CD1c-positive myeloid dendritic cell (primary cell): ENCODE results near the gene IPCEF1.
"Not testable (repeated sequence)": the region's sequence is repeated elsewhere in the genome, so short reads cannot be mapped to it uniquely, and the experiment has no call there.

Experiments
- DNase-seq: peaks from one replicate; pipeline ENCODE4 v3.0.0-alpha.2; 2016; ENCODE audit errors: extremely low spot score

The IPCEF1 gene

DNA sequence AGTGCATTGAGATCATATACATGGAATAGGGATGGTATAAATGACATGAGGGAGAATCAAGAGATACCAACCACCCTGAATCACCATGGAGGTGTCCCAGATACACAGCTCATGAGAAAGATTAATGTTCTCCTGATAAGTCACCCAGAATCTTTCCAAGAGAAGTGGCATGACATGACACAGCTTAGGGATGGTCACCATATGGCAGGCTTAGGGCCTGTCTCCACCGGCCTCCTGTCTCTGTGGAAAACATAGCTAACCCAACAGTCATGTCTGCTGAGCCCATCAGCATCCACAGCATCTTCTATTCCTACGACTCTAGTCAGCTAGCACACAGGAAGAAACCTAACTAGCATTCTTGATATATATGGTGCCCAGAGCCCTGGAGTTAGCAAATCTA is 133.3 kb downstream of the IPCEF1 start:
- DNase-seq = no peak

DNA sequence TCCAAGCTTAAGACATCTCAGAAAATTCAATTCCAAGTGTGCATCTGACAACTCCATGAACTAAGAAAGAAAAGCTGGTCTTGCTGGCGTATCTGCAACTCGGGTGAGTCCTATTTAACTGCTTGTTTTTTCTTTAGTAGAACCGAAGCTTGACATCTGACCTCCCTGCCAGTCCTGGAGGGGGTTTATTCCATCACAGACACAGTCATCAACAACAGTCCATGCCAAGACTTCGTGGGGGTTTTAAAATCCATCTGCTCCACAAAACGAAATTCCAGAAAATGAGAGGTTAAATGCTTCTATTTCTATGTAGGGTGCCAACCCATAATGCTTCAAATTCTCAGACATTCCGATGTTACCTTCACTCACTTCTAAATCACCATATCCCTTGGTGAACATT is 133.9 kb downstream of the IPCEF1 start:
- DNase-seq = no peak

DNA sequence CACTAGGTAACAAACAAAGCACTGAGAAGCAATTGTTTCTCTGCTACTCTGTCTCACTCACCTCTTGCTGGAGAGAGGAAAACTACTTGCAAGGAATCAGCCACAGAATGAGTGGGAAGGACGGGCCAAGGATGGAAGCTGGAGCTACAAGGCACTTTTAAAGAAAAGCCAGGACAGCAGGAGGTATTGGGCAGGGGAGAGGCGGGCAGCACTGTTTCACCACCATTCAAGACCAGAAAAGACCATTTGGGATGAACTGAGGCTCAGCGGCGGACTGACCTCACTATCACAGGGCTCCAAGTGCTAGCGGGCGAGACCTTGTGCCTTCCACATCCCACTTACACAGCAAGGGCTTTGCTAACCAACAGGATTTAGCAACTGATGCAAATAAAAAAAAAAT is 137.4 kb downstream of the IPCEF1 start:
- DNase-seq = no peak

DNA sequence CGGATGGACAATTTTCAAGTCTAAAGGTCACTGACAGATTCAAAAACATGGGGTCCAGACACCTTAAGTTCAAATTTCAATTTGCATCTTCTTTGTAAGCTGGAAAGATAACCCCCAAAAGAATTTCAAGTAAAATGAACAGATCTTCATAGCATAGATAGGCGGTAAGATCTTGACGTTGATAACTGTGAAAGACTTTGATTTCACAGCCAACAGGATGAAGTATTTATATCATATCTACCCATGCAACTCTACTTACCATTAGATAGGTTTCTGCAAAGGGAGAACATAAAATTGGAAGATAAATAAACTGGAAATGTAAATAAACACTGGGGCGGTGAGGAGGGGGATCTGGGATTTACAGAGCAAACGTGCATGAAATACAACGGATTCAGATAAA is 137.8 kb downstream of the IPCEF1 start:
- DNase-seq = no peak

DNA sequence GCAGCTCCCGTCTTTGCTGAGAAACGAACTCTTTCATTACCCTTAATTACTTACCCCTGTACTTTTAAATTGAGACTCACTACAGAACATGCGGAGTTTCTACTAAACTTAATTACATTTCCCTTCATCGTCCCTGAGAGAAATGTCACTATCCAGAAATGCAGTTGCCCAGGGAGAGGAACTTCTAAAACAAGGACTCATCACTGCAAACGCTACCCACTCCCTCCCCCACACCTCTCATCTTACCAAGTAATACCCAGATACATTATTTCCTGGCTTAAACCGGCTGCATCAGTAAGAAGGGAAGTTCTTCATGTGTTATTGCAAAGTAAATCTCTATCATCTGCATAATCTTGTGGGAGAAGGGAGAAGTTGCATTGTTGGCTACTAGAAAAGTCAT is 138.3 kb downstream of the IPCEF1 start:
- peak; percentile 86 for DNase-seq

DNA sequence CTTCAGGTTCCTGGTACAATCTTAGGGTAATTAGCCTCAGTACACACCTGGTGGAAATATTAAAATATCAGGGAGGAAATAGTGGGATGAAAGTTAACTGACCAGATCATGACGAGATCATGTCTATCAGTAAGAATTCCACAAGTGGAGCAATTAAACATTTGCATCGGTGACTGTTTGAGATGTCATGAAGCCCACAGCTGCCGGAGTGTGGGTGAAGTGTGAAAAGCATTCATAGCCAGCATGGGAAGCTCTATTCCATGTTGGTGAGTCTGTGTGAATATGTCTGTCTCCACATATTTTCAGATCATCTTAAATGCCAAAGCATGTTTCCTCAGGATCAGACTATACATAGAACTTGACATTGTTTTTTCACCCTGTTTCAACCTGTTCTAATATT is 142.8 kb downstream of the IPCEF1 start:
- no peak for DNase-seq

DNA sequence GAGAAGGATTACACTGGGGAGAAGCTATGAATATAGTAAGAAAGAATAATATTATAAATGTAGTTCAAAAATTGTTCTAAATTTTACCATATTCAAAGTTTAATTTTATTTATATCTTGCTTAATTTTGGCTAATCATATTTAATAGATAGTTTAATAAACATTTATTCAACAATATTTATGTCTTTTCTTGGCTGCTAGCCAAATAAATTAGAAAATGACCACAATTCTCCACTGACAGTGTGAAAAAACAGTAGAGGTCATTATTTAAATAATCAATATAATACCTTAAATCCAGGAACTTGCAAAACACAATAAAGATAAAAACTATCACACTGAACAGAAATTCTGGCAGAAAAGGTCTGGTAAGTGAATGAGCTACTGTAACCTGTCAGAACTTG is 145.9 kb downstream of the IPCEF1 start:
- DNase-seq = no peak

DNA sequence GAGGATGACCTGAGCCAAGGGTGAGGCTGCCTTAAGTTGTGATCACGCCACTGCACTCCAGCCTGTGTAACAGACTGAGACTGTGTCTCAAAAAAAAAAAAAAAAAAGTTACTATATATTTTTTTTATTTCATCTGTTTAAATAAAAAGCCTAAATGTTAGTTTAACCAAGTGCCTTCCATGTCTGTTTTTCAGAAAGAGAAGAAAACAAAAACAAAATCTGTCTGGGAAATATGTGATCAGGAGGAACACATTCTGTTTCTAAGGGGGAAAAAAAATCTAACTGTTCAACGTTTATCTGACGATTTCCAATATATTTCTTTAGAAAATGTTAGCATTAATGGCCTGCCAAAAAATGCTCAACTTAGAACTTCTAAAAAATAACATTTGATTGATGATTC is 147.0 kb downstream of the IPCEF1 start:
- no peak for DNase-seq

DNA sequence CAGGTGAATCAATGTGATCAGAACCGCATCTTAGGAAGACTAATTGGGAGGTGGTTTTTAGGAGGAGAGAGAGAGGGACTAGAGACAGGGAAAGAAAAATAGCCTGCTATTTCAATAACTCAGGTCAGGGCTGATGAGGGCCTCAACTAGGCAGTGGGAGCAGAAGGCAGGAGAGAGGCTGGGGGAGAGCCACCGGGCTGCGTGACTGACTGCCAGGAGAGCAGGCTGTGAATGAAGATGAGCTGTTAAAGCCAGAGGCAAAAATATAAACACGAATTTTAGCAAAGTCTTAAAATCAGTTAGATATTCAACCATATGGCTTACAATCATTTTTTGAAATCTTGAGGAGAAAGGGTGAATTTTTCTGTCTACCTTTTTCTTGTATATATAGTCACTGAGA is 149.6 kb downstream of the IPCEF1 start:
- DNase-seq = no peak

DNA sequence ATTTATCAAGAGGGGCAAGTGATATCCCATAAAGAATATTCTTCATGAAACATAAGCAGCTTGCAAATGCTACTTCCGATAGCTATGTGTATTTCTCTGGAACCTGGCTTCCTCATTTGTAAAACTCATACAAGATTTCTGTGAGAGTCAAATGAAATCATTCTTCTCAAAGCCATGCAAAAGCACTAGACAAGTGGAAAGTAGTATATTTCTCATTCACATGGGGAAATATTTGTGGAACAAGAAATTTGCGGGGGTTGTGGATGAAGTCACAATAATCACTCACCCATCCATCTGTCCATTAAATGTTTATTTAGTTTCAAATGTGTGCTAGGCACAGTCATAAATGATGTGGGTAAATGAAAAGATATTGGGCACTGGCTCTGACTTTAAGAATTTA is 150.5 kb downstream of the IPCEF1 start:
- peak; percentile 62 for DNase-seq

DNA sequence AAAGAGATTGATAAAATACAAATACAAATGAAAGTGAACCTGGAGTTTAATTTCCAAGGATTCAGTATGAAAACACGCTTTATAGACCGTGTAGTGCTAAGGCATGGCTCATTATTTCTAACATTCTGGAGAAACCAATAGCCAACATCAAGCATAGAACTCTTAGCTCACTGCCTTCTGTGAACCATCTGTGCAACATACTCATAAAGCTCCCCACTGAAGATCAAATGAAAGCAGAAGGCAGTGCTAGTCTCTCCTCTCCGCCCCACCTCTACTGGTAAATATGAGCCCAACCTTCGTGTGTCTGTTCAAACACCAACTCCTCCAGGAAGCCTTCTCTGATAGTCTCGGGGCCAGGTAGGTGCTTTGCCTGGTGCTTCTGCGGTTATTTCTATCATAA is 153.6 kb downstream of the IPCEF1 start:
- no peak for DNase-seq

DNA sequence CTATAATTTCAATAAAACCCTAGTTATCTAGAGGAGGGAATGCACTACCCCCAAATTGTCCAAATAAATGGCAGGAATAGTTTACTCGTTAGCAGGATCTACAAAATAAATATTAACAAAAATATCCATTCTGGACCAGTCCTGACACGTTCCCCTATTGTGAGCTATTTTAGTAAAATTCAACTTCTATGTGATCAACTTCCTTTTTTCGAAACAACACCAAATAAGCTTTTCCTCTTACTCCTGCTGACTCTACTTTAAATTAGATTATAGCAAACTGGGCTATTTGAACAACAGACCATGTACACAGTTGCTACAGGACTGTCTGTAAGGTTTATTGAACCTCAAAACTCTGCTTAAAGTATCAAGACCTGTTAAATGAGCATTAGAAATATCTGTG is 154.3 kb downstream of the IPCEF1 start:
- peak; percentile 48 for DNase-seq

DNA sequence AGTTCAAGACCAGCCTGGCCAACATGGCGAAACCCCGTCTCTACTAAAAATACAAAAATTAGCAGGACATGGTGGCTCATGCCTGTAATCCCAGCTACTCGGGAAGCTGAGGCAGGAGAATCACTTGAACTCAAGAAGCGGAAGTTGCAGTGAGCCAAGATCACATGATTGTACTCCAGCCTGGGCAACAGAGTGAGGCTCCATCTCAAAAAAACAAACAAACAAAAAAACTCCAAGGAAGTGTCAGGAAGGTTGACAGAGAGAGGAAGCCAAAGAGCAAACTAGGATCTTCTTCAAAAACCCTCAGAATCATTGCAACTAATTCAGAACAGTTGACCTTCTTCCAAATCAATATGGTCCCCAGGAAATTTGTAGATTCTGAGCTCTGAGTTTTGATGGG is 154.9 kb downstream of the IPCEF1 start:
- peak; percentile 61 for DNase-seq

DNA sequence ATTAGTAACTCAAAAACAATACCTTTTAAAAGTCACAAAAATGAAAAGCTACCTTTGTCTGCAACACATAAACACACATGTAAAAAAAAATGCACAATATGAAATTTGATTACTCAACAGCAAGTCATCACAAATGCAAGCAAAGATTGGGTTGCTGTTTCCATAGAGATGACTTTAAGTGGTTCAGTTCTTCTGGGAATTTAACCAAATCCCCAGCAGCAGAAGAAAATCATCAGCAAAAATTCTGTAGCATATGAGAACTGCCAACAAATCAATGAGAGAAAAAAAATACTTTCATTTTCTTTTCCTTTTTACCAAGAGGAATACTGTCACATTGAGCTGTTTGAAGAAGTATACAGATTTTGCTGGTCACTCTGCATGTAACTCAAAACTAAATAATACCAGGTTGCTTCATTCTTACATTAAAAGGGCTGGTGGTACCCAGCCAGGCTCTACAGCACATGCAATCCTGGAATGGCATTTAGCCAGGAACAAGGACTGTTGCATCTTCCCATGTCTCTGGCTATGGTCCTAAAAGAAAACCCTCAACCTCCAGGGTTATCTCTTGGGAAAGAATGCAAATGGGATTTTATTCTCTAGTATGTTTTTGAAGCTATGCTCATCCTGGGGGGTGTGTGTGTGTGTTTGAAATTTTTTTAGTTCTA is 159.3 kb downstream of the IPCEF1 start:
- no peak for DNase-seq

DNA sequence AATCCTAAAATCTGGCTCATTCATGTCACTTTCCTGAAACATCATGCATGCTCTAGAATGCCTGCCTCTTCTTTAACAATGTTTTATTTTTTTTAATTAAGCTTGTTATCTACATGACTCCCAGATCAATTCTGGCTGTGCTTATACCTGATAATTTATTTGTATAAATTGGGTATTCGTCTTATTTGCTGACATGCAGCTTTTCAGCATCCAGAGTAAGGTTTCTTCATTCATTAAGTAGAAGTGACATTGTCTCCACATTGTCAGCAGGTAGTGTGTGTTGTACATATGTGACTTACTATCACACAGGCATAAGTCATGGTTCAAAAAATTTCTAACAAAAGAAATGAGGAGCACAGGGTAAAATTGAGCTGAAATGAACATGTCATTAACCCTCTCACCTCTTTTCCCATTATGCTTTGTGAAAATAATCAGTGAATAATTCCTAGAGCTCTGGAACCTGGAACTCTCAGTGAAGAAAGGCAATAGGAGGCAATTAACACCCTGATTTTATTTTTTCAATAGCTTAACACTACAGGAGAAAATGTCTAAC is 160.2 kb downstream of the IPCEF1 start:
- no peak for DNase-seq

DNA sequence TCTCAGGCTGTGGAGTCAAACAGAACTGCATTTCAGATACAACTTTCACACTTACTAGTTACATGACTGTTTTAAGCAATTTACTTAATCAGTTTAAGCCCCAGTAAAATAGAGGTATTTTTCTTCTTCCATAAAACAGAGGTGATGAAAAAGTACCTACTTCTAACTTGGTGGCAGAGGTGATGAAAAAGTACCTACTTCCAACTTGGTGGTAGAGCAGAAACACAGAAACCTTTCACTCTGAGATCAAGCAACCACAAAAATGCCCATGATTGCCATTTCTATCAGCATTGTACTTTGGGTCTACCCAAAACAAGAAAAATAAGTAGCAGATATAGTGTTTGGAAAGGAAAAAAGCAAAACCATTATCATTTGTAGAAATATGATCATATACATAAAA is 168.9 kb downstream of the IPCEF1 start:
- no peak for DNase-seq

DNA sequence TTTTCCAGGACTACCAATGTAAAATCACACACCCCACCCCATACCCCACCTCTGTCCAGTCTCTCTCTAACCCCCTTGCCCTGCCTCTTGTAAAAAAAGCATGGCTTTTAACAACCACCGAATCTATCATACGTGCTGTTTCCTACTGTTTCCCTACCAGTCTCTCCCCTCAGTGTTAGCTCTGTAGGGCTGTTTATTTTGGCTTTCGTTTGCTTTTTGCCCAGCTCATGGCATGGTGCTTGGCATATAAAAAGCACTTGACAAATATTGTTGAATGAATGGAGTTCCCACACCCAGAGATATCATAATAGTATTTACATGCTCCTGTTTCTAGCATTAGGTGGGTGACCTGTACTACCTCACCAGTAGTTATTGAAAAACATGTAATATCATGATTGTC is 169.4 kb downstream of the IPCEF1 start:
- DNase-seq = no peak

DNA sequence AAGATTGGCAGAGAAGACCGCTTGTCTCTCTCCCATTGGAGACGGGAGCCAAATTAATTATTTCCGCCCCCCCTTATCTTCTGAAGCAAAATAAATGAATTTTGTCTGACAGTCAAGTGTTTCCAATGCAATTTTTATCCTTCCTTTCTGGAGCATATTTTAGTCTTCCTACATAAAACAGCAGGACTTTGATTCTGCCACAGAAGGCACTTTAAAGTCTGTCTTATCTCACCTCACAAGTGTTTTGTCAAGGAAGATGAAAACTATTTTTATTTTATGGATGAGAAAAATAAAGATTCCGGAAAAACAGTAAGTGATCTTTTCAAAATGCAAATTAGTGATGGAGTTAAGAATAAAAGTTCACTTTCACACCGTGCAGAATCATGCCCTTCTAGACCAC is 177.2 kb downstream of the IPCEF1 start:
- DNase-seq = no peak

DNA sequence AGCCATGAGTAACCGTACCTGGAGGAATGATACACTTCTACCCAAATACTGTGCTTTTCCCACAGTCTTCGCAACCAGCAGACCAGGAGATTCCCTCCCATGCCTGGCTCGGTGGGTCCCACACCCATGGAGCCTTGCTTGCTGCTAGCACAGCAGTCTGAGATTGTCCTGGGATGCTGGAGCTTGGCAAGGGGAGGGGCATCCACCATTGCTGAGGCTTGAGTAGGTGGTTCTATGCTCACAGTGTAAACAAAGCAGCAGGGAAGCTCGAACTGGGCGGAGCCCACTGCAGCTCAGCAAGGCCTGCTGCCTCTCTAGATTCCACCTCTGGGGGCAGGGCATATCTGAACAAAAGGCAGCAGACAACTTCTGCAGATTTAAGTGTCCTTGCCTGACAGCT is 184.2 kb downstream of the IPCEF1 start:
- DNase-seq = not testable (repeated sequence)

DNA sequence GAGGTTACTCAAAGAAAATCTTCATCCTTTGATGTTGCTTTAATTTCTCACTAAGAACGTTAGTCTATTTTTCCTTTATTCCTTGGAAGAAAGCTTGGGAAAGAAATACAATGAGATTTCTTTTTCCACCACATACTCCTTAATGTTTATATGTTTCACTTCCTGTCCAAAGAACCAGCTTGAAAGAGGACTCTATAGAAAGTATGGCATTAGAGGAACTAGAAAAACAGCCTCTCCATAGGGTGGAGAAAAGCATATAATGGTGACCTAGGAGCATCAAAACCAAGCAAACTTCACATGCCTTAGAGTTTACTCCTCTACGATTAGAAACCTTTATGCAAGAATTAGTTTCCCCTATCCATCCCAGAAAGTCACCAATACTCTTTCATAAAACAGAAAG is 186.5 kb downstream of the IPCEF1 start:
- peak; percentile 51 for DNase-seq

DNA sequence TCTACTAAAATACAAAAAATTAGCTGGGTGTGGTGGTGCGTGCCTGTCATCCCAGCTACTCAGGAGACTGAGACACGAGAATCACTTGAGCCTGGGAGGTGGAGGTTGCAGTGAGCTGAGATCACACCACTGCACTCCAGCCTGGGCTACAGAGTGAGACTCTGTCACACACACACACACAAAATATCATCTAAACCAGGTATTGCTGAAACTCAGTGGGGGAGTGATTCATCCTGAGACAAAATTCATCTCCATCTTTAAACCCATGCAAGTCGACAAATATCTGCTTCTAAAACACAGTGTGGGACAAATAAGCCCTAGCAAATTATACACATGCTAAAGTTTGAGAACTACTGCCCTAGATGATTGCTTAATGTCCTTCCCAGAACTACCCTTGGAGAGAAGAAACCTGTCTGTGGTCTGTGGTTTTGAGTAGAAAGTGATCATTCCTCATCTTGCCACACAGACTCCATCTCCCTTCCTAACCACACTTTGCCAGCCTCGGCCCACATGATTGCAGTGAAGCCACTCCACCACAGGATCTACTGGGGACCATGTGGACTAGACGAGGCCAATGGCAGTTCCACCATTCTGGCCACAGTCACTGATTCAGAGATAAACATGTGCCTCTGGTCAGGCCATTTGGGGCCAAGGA is 187.3 kb downstream of the IPCEF1 start:
- DNase-seq = peak; percentile 70

DNA sequence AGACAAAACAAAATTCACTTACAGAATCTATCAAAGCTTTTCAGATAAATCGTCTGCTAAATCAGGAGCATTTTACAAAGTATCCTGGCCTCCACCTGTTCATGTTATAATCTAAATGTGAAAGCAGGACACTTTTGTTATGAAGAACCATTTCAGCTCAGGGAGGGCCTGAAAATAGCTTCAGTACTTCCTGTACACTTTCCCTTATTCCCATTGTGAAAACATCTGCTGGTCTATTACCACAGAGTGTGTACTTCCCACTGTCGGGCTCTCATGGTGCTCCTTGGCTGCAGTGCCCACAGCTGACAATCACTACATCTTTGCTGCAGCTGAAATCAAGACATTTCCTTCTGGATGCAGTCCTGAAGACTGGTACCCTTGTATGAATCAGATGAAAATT is 189.5 kb downstream of the IPCEF1 start:
- DNase-seq = peak; percentile 20

DNA sequence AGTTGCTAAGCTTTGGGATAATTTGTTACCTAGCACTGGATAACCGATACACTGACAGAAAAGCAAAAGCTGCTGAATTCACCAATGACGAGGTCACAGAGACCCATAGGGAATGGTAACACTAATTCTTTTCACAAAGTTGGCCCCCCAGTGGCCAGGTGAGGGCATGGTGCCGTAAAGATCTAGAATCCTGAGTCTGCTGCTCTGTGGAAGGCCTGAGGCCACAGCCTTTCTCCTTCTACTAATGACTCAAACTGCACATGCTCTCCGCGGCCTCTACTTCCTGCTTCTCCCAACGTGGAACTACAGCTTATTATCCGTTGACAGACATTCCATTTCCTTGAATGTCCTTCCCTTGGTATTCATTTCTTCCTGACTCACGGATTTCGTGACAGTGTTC is 190.5 kb downstream of the IPCEF1 start:
- peak; percentile 60 for DNase-seq

DNA sequence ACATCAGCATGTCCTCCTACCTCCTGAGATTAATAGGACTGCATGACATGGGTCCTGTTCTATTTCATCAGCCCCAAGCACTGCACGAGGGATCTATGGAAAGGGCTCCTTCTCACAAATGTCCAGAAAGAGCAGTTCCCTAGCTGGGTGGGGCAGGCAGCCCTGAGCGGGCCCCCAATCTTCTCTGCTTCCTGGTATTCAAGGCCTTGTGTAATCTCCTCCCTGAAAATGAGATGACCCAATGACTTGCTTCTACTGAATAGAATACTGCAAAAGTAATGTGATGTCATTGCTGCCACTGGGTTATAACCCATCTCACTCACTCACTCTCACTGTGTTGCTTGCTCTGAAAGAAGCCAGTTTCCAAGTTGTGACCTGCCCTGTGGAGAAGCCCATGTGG is 191.1 kb downstream of the IPCEF1 start:
- peak; percentile 49 for DNase-seq
